HG02642 (cell line): ENCODE results near the gene VIPR2.

ENCODE experiments used
- ATAC-seq: cut with Tn5 transposase; IDR thresholded peaks from one replicate; pipeline ENCODE4 v1.9.1; 2021; ENCODE audit warnings: mild to moderate bottlenecking; ENCODE audit not compliant: unreplicated experiment, poor library complexity

The VIPR2 gene

DNA sequence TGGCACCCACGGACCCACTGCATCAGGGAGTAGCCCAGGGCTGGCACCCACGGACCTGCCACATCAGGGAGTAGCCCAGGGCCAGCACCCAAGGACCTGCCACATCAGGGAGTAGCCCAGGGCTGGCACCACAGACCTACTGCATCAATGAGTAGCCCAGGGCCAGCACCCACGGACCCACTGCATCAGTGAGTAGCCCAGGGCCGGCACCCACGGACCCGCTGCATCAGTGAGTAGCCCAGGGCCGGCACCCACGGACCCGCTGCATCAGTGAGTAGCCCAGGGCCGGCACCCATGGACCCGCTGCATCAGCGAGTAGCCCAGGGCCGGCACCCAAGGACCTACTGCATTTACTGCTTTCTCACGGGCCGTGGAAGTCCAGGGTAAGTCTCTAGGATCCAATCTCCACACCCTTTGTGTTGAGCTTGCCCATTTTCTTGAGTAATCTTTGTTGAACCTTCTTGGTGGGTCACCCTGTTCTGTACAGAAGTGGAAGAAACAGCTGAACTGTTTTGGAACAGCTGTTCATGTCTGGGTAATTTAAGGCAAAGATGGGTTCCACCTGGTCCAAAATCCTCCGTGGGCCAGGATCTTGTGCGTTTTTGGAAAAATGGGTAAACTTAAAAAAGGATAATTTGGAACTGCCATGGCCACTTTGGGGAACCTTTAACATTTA is 69.0 kb downstream of the VIPR2 start:
- no peak for ATAC-seq

DNA sequence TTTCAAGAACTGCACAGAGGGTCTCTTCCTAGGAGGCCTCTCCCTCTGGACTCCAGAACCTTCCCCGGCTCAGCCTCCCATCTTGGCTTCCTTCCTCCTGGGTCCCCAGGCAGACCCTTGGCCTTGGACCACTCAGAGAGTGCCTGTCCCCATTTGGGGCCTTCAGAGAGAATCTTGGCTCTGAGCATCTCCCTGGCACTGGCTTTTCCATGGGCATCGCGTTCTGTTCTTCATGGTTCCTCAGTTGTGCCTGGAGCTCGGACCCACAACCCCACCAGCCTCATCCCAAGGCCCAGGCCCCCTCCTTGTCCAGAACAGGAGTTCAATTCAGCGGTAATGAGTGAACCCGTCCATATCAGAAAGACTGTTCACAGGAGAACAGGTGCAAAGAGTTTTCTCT is 73.4 kb downstream of the VIPR2 start:
- ATAC-seq, result no peak

DNA sequence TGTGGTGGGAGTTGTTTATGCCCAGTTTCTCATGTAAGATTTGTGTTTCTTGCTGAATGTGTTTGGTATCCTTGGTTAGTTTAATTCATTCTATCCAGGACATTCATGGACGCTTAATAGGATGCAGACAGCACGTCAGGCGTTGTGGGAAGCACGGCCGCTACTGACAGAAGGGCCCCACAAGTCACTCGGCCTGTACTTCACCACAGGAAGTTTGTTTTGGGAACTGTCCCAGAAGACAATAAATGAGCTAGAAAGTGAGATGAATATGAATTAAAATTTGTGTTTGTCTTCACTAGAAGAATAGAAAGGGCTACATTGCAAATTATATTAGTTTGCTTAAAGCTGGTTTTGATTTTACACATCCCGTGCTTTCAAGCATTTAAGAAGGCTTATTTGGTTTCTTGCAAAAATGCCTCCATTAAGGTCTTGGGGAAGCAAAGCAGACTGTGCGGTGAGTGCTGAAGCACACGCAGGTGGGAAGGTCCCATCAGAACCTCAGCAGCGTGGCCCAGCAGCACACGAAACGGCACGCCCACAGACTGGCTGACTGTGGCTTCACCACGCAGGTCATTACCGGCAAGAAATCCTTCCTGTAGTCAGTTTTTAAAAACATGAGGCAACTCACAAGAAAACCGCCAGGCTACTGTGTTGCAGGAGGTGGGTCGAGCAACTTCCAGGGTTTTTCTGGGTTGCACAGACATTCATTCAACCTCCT is 74.1 kb downstream of the VIPR2 start:
- ATAC-seq, result no peak

DNA sequence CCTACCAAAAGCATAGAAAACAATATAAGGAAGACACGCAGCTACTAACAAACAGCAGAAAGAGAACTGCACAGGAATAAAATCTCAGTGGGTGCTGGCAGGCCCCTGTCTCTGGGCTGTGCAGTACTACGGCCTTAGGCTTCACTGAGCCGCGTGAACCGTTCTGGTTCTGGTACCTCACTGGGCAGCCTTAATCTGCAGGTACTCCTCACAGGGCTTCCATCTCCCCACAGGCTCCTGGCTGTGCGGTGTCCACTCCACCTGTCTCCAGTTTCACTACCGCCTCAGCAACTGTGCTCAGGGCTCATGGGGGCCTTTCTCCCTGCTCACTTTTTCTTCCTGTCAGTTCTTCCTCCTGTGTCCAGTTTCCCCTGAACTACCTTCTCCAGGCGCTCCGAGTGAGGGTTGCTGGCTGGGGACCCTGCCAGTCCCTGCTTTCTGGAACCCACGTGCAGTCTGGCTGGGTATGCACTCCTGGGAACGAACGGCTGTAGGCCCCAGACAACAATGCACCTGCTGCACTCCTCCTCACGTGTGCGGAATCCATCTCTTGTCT is 75.7 kb downstream of the VIPR2 start:
- no peak for ATAC-seq

DNA sequence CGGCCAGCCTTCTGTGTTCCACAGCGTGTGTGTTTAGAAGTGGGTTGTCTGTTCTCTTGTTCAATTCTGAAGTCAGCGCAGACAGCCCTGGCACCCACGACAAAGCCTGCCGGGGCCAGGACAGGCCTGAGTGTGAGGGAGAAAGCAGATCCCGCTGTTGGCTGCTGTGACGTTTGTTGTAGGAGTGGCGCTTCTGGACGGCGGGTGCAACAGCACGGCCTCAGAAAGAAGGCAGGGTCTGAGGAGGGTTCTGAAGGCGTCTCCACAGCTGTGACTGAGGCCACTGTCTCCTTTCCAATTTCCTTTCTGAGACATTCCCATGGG is 76.2 kb downstream of the VIPR2 start:
- no peak for ATAC-seq

GRCh38 chr7:159067576-159068487 is 76.8 kb downstream of the VIPR2 start:
- ATAC-seq, result no peak

GRCh38 chr7:159066816-159067575 is 77.7 kb downstream of the VIPR2 start:
- ATAC-seq, result no peak

- ATAC-seq, result no peak
These were observed 78.7 kb downstream of the VIPR2 start for GRCh38 chr7:159065852-159066480.

DNA sequence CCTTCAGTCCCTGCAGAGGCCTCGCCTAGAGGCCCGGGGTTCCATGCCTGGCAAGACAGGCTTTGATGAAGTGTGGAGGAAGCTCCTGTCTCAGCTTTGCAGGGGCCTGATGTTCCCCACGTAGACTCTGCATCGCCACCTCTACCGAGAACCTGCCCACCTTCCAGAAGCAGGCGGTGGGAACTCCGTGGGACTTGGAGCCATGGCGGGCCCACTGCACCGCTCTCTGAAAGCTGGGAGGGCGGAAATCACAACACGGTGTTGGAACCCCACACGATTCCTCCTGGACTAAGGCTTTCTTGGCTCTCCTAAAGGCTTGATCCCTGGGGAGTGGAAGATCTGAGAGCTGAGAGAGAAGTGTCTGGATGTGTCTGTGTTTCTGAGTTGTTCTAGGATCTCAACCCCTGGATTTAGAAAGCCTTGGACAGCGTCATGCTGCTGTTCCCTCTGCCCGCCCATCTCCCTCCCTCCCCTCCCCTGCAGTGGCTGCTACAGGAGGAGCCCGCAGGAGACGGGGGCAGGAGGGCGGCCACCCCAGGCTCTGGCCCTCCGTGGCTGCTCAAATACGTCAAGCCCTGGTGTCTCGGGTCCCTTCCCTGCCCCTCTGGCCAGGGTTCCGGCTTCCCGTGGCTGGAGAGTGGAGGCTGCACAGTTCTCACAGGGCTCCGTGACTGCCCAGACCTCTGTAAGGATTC is 79.7 kb downstream of the VIPR2 start:
- no peak for ATAC-seq

GRCh38 chr7:159064121-159064815 is 80.4 kb downstream of the VIPR2 start:
- no peak for ATAC-seq

- no peak for ATAC-seq
These were observed 81.4 kb downstream of the VIPR2 start for GRCh38 chr7:159063046-159063840.

DNA sequence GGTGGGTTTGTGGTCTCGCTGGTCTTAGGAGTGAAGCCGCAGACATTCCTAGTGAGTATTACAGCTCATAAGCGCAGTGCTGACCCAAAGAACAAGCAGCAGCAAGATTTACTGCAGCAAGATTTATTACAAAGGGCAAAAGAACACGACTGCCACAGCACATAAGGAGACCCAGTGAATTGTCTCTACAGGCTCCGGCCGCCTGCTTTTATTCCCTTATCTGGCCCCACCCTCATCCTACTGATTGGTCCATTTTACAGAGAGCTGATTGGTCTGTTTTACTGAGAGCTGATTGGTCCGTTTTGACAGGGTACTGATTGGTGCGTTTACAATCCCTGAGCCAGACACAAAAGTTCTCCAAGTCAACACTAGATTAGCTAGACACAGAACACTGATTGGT is 82.1 kb downstream of the VIPR2 start:
- no peak for ATAC-seq

DNA sequence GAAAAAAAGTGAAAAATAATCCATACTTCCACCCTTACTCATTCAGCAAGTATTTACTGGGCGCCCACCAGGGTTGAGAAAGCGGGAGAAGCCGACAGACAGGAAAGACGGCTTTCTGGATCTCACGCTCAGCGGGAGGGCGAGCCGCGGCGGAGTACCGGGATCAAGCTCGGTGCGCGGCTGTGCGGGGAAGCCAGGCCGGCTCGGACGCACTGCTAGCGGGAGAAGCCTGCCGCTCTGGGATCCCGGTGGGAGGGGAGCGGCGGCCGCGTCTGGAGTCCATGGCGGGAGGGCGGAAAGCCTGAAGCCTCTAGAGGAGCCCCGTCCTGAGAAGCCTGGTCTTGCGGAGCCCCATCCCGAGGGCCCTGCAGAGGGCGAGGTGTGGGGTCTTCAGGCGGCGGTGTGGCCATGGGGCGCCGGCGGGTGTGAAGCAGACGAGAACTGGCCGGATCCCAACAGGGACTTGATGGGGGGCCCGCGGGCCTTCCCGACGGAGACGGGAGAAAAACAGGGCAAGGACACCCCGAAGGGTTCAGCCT is 82.9 kb downstream of the VIPR2 start:
- no peak for ATAC-seq

GRCh38 chr7:159061209-159061608 is 83.5 kb downstream of the VIPR2 start:
- ATAC-seq, result no peak

DNA sequence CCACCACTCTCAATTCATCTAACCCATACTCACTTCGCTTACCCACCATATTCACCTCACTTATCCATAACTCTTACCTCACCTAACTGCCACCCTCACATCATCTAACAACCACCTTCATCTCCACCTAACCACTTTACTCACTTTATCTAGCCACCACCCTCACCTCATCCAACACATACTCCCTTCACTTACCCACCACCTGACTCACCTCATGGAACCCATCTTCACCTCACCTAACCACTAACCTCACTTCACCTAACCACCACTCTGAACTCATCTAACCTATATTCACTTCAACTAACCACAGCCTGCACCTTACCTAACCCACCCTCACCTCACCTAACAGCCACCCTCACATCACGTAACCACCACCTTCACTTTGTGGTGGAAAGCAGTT is 84.2 kb downstream of the VIPR2 start:
- no peak for ATAC-seq

DNA sequence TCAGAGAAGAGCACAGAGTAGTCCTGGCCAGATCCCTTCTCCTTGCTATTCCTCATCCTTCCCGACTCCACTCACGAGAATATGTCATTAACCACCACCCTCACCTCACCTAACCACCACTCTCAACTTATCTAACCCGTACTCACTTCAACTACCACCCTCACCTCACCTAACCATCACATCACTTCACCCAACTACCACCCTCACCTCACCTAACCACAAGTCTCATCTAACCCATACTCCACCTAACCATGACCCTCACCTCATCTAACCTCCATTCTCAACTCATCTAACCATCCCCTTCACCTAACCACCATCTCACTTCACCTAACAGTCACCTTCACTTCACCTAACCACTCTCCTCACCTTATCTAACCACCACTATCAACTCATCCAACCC is 85.0 kb downstream of the VIPR2 start:
- no peak for ATAC-seq

DNA sequence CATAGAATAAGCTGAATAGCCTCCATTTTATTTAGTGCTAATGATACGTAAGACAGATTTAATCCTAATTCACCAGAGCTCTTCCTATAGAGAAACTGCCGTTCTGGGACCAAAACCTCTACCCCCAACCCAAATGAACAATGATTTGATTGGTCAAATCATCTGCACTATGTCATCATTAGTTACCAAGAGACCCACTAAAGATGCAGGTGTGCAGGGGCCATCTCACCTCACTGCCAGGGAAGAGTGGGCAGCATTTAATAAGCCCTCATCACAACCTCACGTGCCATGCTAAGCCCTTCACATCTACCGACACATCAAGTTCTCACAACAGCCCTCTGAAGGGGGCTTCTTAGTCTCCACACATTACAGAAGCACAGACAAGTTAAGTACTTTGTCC is 87.0 kb downstream of the VIPR2 start:
- no peak for ATAC-seq

GRCh38 chr7:159056737-159057136 is 87.9 kb downstream of the VIPR2 start:
- ATAC-seq, result no peak
